ENCODE measurements around the gene BCAR1.

DNA sequence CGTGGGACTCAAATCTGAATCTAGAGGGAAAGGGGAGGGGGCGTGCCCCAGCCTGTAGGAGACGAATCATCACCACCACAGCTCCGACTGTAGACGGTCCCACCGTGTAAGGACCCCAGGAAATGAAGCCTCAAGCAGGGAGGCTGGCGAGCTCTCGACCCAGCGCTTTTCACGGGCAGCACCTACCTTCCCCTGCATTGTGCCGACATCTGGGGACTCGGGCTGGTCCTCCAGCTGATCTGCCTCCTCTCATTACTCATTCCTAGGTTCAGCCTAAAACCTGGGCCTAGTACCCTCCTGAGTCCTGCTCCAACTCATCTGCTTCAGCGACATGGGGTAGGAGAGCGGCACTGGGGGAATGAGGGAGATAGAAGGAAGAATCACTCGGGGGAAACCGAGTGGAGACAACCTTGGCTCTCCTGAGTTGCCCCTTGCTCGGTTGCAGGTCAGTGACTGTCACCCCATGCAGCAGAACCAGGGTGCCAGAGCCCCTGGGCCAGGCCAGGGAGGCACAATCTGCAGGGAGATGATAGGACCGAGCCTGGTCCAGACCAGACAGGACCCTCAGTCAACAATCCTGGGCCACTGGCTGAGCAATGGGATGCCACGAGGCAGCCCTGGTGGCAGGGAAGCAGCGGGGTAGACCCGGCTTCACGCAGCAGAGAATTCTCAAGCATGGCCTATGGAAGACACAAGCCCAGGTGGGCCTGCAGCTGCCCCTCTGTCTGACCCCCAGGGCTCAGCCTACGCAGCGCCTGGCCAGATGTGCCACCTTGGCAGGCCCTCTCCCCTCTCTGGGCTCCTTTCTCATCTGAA is 833 bp upstream of the BCAR1 start:
- TF ChIP-seq, protein P1, sequence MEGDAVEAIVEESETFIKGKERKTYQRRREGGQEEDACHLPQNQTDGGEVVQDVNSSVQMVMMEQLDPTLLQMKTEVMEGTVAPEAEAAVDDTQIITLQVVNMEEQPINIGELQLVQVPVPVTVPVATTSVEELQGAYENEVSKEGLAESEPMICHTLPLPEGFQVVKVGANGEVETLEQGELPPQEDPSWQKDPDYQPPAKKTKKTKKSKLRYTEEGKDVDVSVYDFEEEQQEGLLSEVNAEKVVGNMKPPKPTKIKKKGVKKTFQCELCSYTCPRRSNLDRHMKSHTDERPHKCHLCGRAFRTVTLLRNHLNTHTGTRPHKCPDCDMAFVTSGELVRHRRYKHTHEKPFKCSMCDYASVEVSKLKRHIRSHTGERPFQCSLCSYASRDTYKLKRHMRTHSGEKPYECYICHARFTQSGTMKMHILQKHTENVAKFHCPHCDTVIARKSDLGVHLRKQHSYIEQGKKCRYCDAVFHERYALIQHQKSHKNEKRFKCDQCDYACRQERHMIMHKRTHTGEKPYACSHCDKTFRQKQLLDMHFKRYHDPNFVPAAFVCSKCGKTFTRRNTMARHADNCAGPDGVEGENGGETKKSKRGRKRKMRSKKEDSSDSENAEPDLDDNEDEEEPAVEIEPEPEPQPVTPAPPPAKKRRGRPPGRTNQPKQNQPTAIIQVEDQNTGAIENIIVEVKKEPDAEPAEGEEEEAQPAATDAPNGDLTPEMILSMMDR (IDR thresholded peaks at IDR 0.05), result no peak
- TF ChIP-seq POLR2A (IDR thresholded peaks at IDR 0.05) (no peak), POLR2AphosphoS5 (IDR thresholded peaks at IDR 0.05) (no peak)

Measured in prostate gland (tissue), 2 donors.